Measurements from ENCODE around the gene PDZD4. TPM values are rescaled to one million over a fixed set of nuclear protein-coding genes. Genes with fewer than 3 reads are reported as not detected.

The PDZD4 gene
- total RNA-seq, 2 experiments from 2014 or later: 1.4 to 2.6 TPM

- H3K36me3 Mint-ChIP-seq (ENCODE audit: low read depth): peaks cover 2% of the 10 kb centered on the region
- no peak overlapping the region for H3K27ac Mint-ChIP-seq
- H3K4me1 Mint-ChIP-seq (ENCODE audit: low read depth): no peaks in the 10 kb centered on the region
- intact Hi-C loops (cut with micrococcal nuclease): no loop called here
- DNase-seq (no peak), ATAC-seq (no peak)
- peaks cover 5% of the 10 kb centered on the region for H3K27me3 Mint-ChIP-seq
- ChIA-PET CTCF (no interaction called here), POLR2A (no interaction called here)
- TF ChIP-seq, protein P1, sequence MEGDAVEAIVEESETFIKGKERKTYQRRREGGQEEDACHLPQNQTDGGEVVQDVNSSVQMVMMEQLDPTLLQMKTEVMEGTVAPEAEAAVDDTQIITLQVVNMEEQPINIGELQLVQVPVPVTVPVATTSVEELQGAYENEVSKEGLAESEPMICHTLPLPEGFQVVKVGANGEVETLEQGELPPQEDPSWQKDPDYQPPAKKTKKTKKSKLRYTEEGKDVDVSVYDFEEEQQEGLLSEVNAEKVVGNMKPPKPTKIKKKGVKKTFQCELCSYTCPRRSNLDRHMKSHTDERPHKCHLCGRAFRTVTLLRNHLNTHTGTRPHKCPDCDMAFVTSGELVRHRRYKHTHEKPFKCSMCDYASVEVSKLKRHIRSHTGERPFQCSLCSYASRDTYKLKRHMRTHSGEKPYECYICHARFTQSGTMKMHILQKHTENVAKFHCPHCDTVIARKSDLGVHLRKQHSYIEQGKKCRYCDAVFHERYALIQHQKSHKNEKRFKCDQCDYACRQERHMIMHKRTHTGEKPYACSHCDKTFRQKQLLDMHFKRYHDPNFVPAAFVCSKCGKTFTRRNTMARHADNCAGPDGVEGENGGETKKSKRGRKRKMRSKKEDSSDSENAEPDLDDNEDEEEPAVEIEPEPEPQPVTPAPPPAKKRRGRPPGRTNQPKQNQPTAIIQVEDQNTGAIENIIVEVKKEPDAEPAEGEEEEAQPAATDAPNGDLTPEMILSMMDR (IDR thresholded peaks at IDR 0.05): no peak
- H3K4me3 Mint-ChIP-seq: no peak overlapping the region
- H3K9me3 Mint-ChIP-seq: no peaks in the 10 kb centered on the region
Measured at GRCh38 chrX:153782313-153782712, 48.0 kb downstream of the PDZD4 start.

DNA sequence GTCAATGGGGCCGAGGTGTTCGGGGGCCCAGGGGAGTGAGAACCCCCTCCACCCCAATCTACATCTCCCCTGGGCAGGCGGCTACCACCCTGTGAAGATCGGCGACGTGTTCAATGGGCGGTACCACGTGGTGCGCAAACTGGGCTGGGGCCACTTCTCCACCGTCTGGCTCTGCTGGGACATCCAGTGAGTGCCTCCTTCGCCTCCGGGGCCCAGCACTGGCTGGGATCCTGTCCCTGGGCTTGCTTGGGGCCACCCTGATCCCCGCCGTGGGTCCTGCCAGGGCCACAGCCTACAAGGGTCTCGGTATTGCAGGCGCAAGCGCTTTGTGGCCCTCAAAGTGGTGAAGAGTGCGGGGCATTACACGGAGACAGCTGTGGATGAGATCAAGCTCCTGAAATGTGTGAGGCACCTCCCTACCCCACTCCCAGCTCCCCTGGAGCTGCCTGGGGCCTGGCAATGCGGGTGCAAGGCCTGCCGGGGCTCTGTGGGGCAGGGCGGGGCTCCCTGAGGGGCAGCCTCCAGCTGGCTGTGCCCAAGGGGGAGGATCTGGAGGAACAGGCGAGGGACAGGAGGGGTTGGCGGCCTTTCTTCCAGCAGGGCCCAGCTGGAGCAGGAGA, 48.8 kb downstream of the PDZD4 start:
- TF ChIP-seq, protein P1 (IDR thresholded peaks at IDR 0.05): no peak
- H3K36me3 Mint-ChIP-seq (ENCODE audit: low read depth): peaks cover 1% of the 10 kb centered on the region
- ChIA-PET POLR2A (interaction anchor here (1.0 kb wide), 1 partner anchor 8 kb away, joined by 3 read pairs; no protein-coding TSS in a partner anchor), CTCF (no interaction called here)
- intact Hi-C loops (cut with micrococcal nuclease): no loop called here
- H3K27me3 Mint-ChIP-seq: peaks cover 5% of the 10 kb centered on the region
- ATAC-seq: no peak
- H3K4me1 Mint-ChIP-seq (ENCODE audit: low read depth): no peaks in the 10 kb centered on the region
- H3K9me3 Mint-ChIP-seq: no peaks in the 10 kb centered on the region
- no peak for DNase-seq
- H3K27ac Mint-ChIP-seq: no peak overlapping the region
- H3K4me3 Mint-ChIP-seq: no peak overlapping the region

DNA sequence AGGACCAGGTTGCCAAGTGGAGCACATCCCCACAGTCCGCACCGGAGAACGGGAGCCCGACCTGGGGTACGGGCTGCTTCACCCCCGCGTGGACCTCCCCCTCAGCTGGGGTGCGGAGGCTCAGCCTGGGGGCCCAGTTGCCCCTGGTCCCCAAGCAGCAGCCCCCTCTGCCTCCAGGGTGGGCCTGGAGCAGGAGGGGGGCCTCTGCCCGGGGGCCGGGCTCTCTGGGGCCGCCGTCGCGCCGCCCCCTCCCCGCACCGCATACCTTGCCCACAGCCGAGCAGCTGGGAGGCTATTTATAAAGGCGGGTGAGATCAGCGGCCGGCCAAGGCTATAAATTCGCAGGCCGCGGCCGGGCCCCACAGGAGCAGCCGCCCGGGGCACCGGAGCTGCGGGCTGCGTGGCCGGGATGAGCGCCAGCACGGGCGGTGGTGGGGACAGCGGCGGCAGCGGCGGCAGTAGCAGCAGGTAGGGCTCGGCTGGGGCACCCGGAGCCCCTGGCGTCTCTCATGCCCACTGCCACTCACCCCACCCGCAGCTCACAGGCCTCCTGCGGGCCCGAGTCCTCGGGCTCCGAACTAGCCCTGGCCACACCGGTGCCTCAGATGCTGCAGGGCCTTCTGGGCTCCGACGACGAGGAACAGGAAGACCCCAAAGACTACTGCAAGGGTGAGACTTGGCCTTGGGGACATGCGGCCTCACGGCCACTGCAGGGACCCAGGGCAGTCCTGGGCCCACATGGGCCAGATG, 49.5 kb downstream of the PDZD4 start, which contains the start of gene SRPK3:
Gene SRPK3, plus strand, starts transcription at position 364 of the 750 bp plus-strand sequence. Its CDS starts 46 bp downstream, at position 410.
- DNase-seq (no peak), ATAC-seq (no peak)
- no peaks in the 10 kb centered on the region for H3K36me3 Mint-ChIP-seq (ENCODE audit: low read depth)
- intact Hi-C loops (cut with micrococcal nuclease): no loop called here
- H3K4me3 Mint-ChIP-seq: no peak within 1 kb of the TSS
- ChIA-PET POLR2A (interaction anchor here (1.0 kb wide), 1 partner anchor 9 kb away, joined by 3 read pairs; no protein-coding TSS in a partner anchor), CTCF (interaction anchor here (1.4 kb wide), 1 partner anchor 18 kb away, joined by 3 read pairs; no protein-coding TSS in a partner anchor)
- peaks cover 5% of the 10 kb centered on the region for H3K27me3 Mint-ChIP-seq
- no peaks in the 10 kb centered on the region for H3K9me3 Mint-ChIP-seq
- H3K4me1 Mint-ChIP-seq (ENCODE audit: low read depth): no peaks in the 10 kb centered on the region
- TF ChIP-seq, protein P1 (IDR thresholded peaks at IDR 0.05): no peak
- H3K27ac Mint-ChIP-seq: no peak within 1 kb of the TSS

- DNase-seq (no peak), ATAC-seq (no peak)
- Mint-ChIP-seq H3K27me3 (peaks cover 5% of the 10 kb centered on the region), H3K4me3 (no peak overlapping the region), H3K4me1 (ENCODE audit: low read depth) (no peaks in the 10 kb centered on the region), H3K9me3 (no peaks in the 10 kb centered on the region), H3K27ac (no peak overlapping the region), H3K36me3 (ENCODE audit: low read depth) (no peaks in the 10 kb centered on the region)
- TF ChIP-seq, protein P1 (IDR thresholded peaks at IDR 0.05): no peak
- ChIA-PET POLR2A (interaction anchor here (0.6 to 1.0 kb wide), 2 partner anchors 8 to 9 kb away, joined by 3 read pairs; no protein-coding TSS in a partner anchor), CTCF (interaction anchor here (1.3 to 1.4 kb wide), 2 partner anchors 17 to 112 kb away, joined by 3 read pairs; no protein-coding TSS in a partner anchor)
- intact Hi-C loops (cut with micrococcal nuclease): no loop called here
Measured at GRCh38 chrX:153779891-153780677, 50.3 kb downstream of the PDZD4 start.

All from activated CD8-positive, alpha-beta T cell treated with anti-CD3 and anti-CD28 coated beads for 36 hours (primary cell).